ENCODE results near the gene ABHD2. TPM values are rescaled to one million over a fixed set of nuclear protein-coding genes. Genes with fewer than 3 reads are reported as not detected.
"Not testable (repeated sequence)": the region's sequence is repeated elsewhere in the genome, so short reads cannot be mapped to it uniquely, and the experiment has no call there.

Gene ABHD2
- total RNA-seq, 1 donor from 2014 or later = 185 TPM

- DNase-seq (ENCODE audit: low spot score); intact Hi-C loops (cut with DNase I): not testable (repeated sequence)
Observed at GRCh38 chr15:89239883-89240810, 151.9 kb downstream of the ABHD2 start.

- no peak for DNase-seq (ENCODE audit: low spot score)
- intact Hi-C loops (cut with DNase I) = no loop called here
Observed at GRCh38 chr15:89243046-89243690, 154.9 kb downstream of the ABHD2 start.

GRCh38 chr15:89243691-89244573 is 155.7 kb downstream of the ABHD2 start, which contains the start of gene FANCI:
TSS of gene FANCI (plus strand) at chr15:89243979. CDS start at chr15:89247648, 3,669 bp downstream.
- intact Hi-C loops (cut with DNase I) = no loop called here
- peak; percentile 98 for DNase-seq (ENCODE audit: low spot score)

GRCh38 chr15:89244574-89244903 is 156.3 kb downstream of the ABHD2 start:
- no peak for DNase-seq (ENCODE audit: low spot score)
- intact Hi-C loops (cut with DNase I) = no loop called here

GRCh38 chr15:89247446-89247845 is 159.2 kb downstream of the ABHD2 start:
- DNase-seq (ENCODE audit: low spot score) = no peak
- intact Hi-C loops (cut with DNase I) = no loop called here

- intact Hi-C loops (cut with DNase I) = no loop called here
- no peak for DNase-seq (ENCODE audit: low spot score)
Observed at GRCh38 chr15:89248584-89248983, 160.3 kb downstream of the ABHD2 start.

- DNase-seq (ENCODE audit: low spot score); intact Hi-C loops (cut with DNase I): not testable (repeated sequence)
Observed at GRCh38 chr15:89250142-89250541, 161.9 kb downstream of the ABHD2 start.

Other genes starting within 250 kb of the ABHD2 start
- gene HAPLN3, start 192.9 kb upstream of the ABHD2 start, total RNA-seq = 9.8 TPM
- gene MFGE8, start 175.1 kb upstream of the ABHD2 start, total RNA-seq = 1,071 TPM
- gene RLBP1, start 133.1 kb downstream of the ABHD2 start, total RNA-seq = not detected
- gene FANCI, start 155.5 kb downstream of the ABHD2 start, total RNA-seq = 2.4 TPM
- 49.4 TPM for gene POLG, start 246.4 kb downstream of the ABHD2 start, total RNA-seq

Data from cardiac septum (tissue), 1 donor.